B cell (primary cell): ENCODE measurements around the gene EXOC7. TPM values are rescaled to one million over a fixed set of nuclear protein-coding genes. Genes with fewer than 3 reads are reported as not detected.

Source experiments
- ATAC-seq: fragments of 200-7000 bp; cut with Tn5 transposase; one replicate; pipeline ENCODE4 v1.10.0; 2021; ENCODE audit warnings: low read depth, mild to moderate bottlenecking, moderate number of reproducible peaks, moderate library complexity
- CTCF ChIA-PET: fragments of 350-600 bp; sonication (Branson Sonifier 250); formaldehyde crosslinking; loops from one replicate; lab custom pipeline; 2021; ENCODE audit warnings: antibody characterized with exemption, inconsistent platforms; lab: Charles Lee
- POLR2A ChIA-PET: fragments of 350-600 bp; sonication (Branson Sonifier 250); formaldehyde crosslinking; loops from one replicate; lab custom pipeline; 2021; ENCODE audit warnings: antibody characterized with exemption; lab: Charles Lee
- DNase-seq: peaks from one replicate; pipeline ENCODE4 v3.0.0; 2013
- H2AFZ ChIP-seq: 2 replicates; pipeline ENCODE4 v1.6.1; 2012; ENCODE audit warnings: mild to moderate bottlenecking, low read depth, low read length; ENCODE audit not compliant: insufficient read depth, poor library complexity, severe bottlenecking
- H3K27ac ChIP-seq, 2 donors: 1 replicate in 1 of 2; 2 replicates in 1 of 2; pipeline ENCODE4 v1.5.1; 2012 to 2013; ENCODE audit warnings: low read length in 2 of 2, mild to moderate bottlenecking in 2 of 2, moderate library complexity in 1 of 2
- H3K27me3 ChIP-seq, 4 experiments: fragments of 200-600 bp in 1 of 4; sonication (generic) in 1 of 4; replicated peaks in 1 of 4; 1 replicate in 2 of 4; 2 replicates in 2 of 4; pipeline versions ENCODE4 v1.6.1 to v1.7.0; 2013 to 2016; ENCODE audit warnings: low read length in 3 of 4, mild to moderate bottlenecking in 2 of 4, mixed read lengths in 1 of 4, moderate library complexity in 1 of 4; ENCODE audit not compliant: insufficient read depth in 4 of 4, control insufficient read depth in 3 of 4; ENCODE audit errors: control extremely low read depth in 1 of 4
- H3K36me3 ChIP-seq, 2 experiments: replicated peaks in 1 of 2; 1 replicate in 1 of 2; 2 replicates in 1 of 2; pipeline versions ENCODE4 v1.6.1 to v1.7.1; 2013; ENCODE audit warnings: low read length in 1 of 2; ENCODE audit not compliant: insufficient read depth in 2 of 2, control insufficient read depth in 1 of 2; ENCODE audit errors: control extremely low read depth in 1 of 2, extremely low read depth in 1 of 2
- H3K4me1 ChIP-seq, 2 donors: fragments of 200-600 bp in 1 of 2; sonication (generic) in 1 of 2; 1 replicate in 1 of 2; 2 replicates in 1 of 2; pipeline versions ENCODE4 v1.5.1 to v1.6.1; 2013 to 2017; ENCODE audit warnings: low read length in 2 of 2; ENCODE audit not compliant: control insufficient read depth in 2 of 2, insufficient read depth in 2 of 2
- H3K4me2 ChIP-seq: replicated peaks from 2 replicates; pipeline ENCODE3; 2012; ENCODE audit warnings: mild to moderate bottlenecking, low read depth, low read length; ENCODE audit not compliant: poor library complexity, severe bottlenecking
- H3K4me3 ChIP-seq, 5 experiments: fragments of 200-600 bp in 1 of 5; sonication (generic) in 1 of 5; 1 replicate in 3 of 5; 2 replicates in 2 of 5; pipeline versions ENCODE4 v1.5.1 to v1.7.0; 2011 to 2016; ENCODE audit warnings: low read length in 4 of 5, mild to moderate bottlenecking in 4 of 5, low read depth in 2 of 5, control low read depth in 1 of 5, moderate library complexity in 1 of 5; ENCODE audit not compliant: insufficient read depth in 1 of 5; ENCODE audit errors: control extremely low read depth in 1 of 5, extremely low read depth in 1 of 5
- H3K79me2 ChIP-seq: fragments of 200-600 bp; sonication (generic); one replicate; pipeline ENCODE4 v1.6.0; 2016; ENCODE audit warnings: low read length; ENCODE audit not compliant: control insufficient read depth, insufficient read depth
- H3K9ac ChIP-seq: fragments of 200-600 bp; sonication (generic); 2 replicates; pipeline ENCODE4 v1.6.1; 2017; ENCODE audit warnings: mild to moderate bottlenecking, low read length, moderate library complexity
- H3K9me3 ChIP-seq, 3 donors: one replicate each; pipeline versions ENCODE4 v1.6.1 to v1.7.1; 2013; ENCODE audit warnings: low read length in 2 of 3; ENCODE audit not compliant: control insufficient read depth in 2 of 3, insufficient read depth in 1 of 3; ENCODE audit errors: control extremely low read depth in 1 of 3
- H4K20me1 ChIP-seq: 2 replicates; pipeline ENCODE4 v1.6.0; 2012; ENCODE audit warnings: mild to moderate bottlenecking, low read length; ENCODE audit not compliant: insufficient read depth, control insufficient read depth, poor library complexity, severe bottlenecking
- H3K27ac Mint-ChIP-seq: one replicate; pipeline ENCODE4 v1.8.0; 2021; ENCODE audit warnings: mixed read lengths
- H3K27me3 Mint-ChIP-seq: one replicate; pipeline ENCODE4 v1.8.0; 2021; ENCODE audit warnings: mixed read lengths
- H3K4me1 Mint-ChIP-seq: one replicate; pipeline ENCODE4 v1.8.0; 2021; ENCODE audit warnings: mixed read lengths
- H3K4me3 Mint-ChIP-seq: one replicate; pipeline ENCODE4 v1.8.0; 2021; ENCODE audit warnings: mixed read lengths
- H3K9me3 Mint-ChIP-seq: one replicate; pipeline ENCODE4 v1.8.0; 2022; ENCODE audit warnings: mixed read lengths; ENCODE audit not compliant: insufficient read depth
- EZH2 ChIP-seq: IDR thresholded peaks from 2 replicates; pipeline ENCODE4 v1.6.1; 2012; ENCODE audit warnings: borderline replicate concordance, low read depth, mild to moderate bottlenecking, moderate library complexity, low read length; ENCODE audit not compliant: insufficient read depth, poor library complexity, severe bottlenecking
- WGBS: methylation state at CpG from one replicate; pipeline ENCODE4 v1.1.5; 2013; ENCODE audit warnings: missing lambda C conversion rate; ENCODE audit not compliant: insufficient coverage; 5-methylcytosine and 5-hydroxymethylcytosine counted together
- intact Hi-C: fragments of 100-400 bp; cut with micrococcal nuclease; formaldehyde crosslinking; loops from one replicate; pipeline ENCODE4 v1.10.0; 2022
- polyA plus RNA-seq: library from polyadenylated mRNA; depleted of rRNA; stranded (reverse); fragments of >200 nt; gene quantifications from 2 replicates; pipeline ENCODE4 v1.2.3, GENCODE V29; 2012
- total RNA-seq, 2 donors: library from RNA; stranded (reverse); fragments of 120-200 nt in 1 of 2; gene quantifications; 1 replicate in 1 of 2; 2 replicates in 1 of 2; pipeline versions ENCODE4 v1.2.3 to v1.2.4, GENCODE V29; 2013 to 2022
- TF ChIP-seq, protein P1 (sequence below): fragments of 200-600 bp; IDR thresholded peaks from one replicate; pipeline ENCODE4 v1.8.0; 2022; ENCODE audit warnings: antibody characterized with exemption, mild to moderate bottlenecking

The EXOC7 gene
- total and polyA plus RNA-seq, 2 donors (not counting 1 experiment from before 2014, with no cell fraction given) = 105 to 194 TPM

DNA sequence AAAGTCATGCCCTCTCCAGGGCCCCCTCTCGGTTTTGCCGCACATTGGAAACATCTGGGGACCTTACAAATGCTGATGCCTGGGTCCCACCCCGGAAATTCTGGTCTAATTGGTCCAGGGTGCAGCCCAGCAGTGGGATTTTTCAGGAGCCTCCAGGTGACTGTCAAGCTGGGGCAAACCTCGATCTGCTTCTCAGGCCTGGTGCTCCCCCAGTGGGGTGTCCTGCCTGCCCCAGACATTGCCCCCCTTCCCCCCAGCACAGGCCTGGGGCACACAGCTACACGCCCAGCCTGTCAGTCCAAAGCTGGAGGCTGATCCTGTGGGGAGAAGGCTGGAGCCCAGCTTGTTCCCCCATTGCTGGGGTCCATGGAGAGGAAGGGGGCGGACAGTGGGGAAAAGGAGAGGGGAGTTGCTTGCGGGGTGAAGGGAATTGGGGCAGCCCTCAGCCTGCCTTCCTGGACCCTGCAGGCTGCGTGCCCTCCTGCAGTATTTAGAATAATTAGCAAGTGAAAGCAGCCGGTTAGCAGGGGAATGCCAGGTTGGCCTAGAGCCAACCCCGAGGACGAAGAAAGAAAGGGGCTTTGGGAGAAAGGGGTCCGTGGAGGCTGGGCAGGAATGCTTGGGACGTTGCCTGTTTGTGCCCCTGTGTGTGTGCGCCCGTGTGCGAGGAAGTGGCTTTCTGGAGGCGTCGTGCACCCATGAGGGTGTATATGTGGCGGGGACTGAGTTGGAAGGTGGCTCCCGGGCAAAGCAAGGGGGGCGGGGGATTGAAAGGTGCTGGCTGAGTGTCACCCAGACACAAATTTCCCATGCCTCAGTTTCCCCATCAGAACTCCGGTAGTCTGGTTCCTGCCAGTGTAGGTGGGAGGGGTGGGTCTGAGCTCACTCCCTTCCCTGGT lies 31.6 kb upstream of the EXOC7 start:
- H3K9me3 Mint-ChIP-seq = no peaks in the 10 kb centered on the region
- Histone ChIP-seq H2AFZ (no peak overlapping the region), H3K4me1 (peaks cover 1 to 7% of the 10 kb centered on the region in 2 donors), H3K27ac (no peak overlapping the region), H3K4me3 (no peak overlapping the region), H3K36me3 (no peaks in the 10 kb centered on the region), H4K20me1 (no peaks in the 10 kb centered on the region), H3K9me3 (peaks cover 0 to 4% (median 0%) of the 10 kb centered on the region in 3 donors), H3K27me3 (peaks cover 0 to 37% (median 5%) of the 10 kb centered on the region in 4 experiments), H3K79me2 (no peaks in the 10 kb centered on the region), H3K4me2 (no peak overlapping the region), H3K9ac (no peak overlapping the region)
- intact Hi-C loops = no loop called here
- peaks cover 6% of the 10 kb centered on the region for H3K4me1 Mint-ChIP-seq
- TF ChIP-seq, protein P1, sequence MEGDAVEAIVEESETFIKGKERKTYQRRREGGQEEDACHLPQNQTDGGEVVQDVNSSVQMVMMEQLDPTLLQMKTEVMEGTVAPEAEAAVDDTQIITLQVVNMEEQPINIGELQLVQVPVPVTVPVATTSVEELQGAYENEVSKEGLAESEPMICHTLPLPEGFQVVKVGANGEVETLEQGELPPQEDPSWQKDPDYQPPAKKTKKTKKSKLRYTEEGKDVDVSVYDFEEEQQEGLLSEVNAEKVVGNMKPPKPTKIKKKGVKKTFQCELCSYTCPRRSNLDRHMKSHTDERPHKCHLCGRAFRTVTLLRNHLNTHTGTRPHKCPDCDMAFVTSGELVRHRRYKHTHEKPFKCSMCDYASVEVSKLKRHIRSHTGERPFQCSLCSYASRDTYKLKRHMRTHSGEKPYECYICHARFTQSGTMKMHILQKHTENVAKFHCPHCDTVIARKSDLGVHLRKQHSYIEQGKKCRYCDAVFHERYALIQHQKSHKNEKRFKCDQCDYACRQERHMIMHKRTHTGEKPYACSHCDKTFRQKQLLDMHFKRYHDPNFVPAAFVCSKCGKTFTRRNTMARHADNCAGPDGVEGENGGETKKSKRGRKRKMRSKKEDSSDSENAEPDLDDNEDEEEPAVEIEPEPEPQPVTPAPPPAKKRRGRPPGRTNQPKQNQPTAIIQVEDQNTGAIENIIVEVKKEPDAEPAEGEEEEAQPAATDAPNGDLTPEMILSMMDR = no peak
- no peak for TF ChIP-seq EZH2
- H3K27me3 Mint-ChIP-seq = peaks cover 28% of the 10 kb centered on the region
- CTCF ChIA-PET = no interaction called here
- ATAC-seq (no peak), DNase-seq (no peak)
- H3K4me3 Mint-ChIP-seq = no peak overlapping the region
- POLR2A ChIA-PET = no interaction called here
- H3K27ac Mint-ChIP-seq = no peak overlapping the region
- WGBS = 72% methylated on average over 17 of the region's 22 CpGs
